HFFc6 (cell line): ENCODE data around the gene MAP4K5. TPM values are rescaled to one million over a fixed set of nuclear protein-coding genes. Genes with fewer than 3 reads are reported as not detected.

Experiments used
- DNase-seq: peaks from one replicate; pipeline ENCODE4 v3.0.0-alpha.2; 2018
- H3K27ac Mint-ChIP-seq: 2 replicates; pipeline ENCODE4 v1.8.0; 2020; ENCODE audit warnings: mild to moderate bottlenecking, mixed read lengths
- H3K27me3 Mint-ChIP-seq: 2 replicates; pipeline ENCODE4 v1.8.0; 2021; ENCODE audit warnings: mild to moderate bottlenecking, moderate library complexity, mixed read lengths; ENCODE audit not compliant: insufficient read depth
- H3K36me3 Mint-ChIP-seq: 2 replicates; pipeline ENCODE4 v1.8.0; 2021; ENCODE audit warnings: low read depth, mixed read lengths
- H3K4me1 Mint-ChIP-seq: 2 replicates; pipeline ENCODE4 v1.8.0; 2020; ENCODE audit warnings: low read depth, mixed read lengths
- H3K4me3 Mint-ChIP-seq: 2 replicates; pipeline ENCODE4 v1.8.0; 2020; ENCODE audit warnings: mild to moderate bottlenecking, moderate library complexity, mixed read lengths
- H3K9me3 Mint-ChIP-seq: 2 replicates; pipeline ENCODE4 v1.8.0; 2020; ENCODE audit warnings: mild to moderate bottlenecking, mixed read lengths
- total RNA-seq, 6 experiments: library from RNA; stranded (reverse); fragmentation: NEBNext Ultra II Directional; extraction: Animal tissue kit (Norgen Biotek cat#: 25700); gene quantifications; 2 replicates in 1 of 6; 3 replicates in 5 of 6; pipeline ENCODE4 v1.2.3, GENCODE V29; 2021
- TF ChIP-seq, protein P1 (sequence below): fragments of 200-600 bp; sonication (generic); IDR thresholded peaks from 2 replicates; pipeline ENCODE4 v1.5.0; 2021; ENCODE audit warnings: antibody characterized with exemption, mild to moderate bottlenecking

The MAP4K5 gene
- total RNA-seq, 6 experiments from 2014 or later: 61.4 to 74.5 (median 69.7) TPM

GRCh38 chr14:50471838-50472465 is 60.4 kb downstream of the MAP4K5 start:
- H3K9me3 Mint-ChIP-seq: peaks cover 57% of the 10 kb centered on the region
- no peak for DNase-seq
- no peak overlapping the region for H3K27ac Mint-ChIP-seq
- no peak overlapping the region for H3K4me3 Mint-ChIP-seq
- TF ChIP-seq, protein P1, sequence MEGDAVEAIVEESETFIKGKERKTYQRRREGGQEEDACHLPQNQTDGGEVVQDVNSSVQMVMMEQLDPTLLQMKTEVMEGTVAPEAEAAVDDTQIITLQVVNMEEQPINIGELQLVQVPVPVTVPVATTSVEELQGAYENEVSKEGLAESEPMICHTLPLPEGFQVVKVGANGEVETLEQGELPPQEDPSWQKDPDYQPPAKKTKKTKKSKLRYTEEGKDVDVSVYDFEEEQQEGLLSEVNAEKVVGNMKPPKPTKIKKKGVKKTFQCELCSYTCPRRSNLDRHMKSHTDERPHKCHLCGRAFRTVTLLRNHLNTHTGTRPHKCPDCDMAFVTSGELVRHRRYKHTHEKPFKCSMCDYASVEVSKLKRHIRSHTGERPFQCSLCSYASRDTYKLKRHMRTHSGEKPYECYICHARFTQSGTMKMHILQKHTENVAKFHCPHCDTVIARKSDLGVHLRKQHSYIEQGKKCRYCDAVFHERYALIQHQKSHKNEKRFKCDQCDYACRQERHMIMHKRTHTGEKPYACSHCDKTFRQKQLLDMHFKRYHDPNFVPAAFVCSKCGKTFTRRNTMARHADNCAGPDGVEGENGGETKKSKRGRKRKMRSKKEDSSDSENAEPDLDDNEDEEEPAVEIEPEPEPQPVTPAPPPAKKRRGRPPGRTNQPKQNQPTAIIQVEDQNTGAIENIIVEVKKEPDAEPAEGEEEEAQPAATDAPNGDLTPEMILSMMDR: no peak
- H3K36me3 Mint-ChIP-seq: peaks cover 85% of the 10 kb centered on the region
- peaks cover 5% of the 10 kb centered on the region; the same call in 1 of the 2 replicates for H3K4me1 Mint-ChIP-seq
- H3K27me3 Mint-ChIP-seq: peaks cover 2% of the 10 kb centered on the region; the same call in 1 of the 2 replicates

DNA sequence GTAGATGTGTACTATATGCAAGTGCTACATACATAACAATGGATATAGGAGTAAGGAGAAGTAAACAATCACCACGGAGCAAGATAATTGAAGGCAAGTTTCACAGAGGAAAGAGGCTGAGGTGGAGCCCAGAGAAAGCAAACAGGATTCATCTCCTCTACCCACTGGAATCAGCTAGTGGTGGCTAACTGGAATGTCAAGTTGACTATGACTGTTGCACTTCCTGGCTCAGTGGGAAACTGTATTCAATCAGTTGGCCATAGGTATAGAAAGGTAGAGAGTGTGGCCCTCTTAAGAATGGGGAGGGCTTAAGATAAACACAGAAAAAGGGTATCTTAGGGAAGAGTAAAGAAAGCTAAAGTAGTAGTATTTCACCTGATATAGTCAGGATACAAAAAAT is 62.4 kb downstream of the MAP4K5 start:
- H3K27me3 Mint-ChIP-seq: peaks cover 2% of the 10 kb centered on the region; the same call in 1 of the 2 replicates
- DNase-seq: no peak
- H3K36me3 Mint-ChIP-seq: peaks cover 84% of the 10 kb centered on the region
- no peak overlapping the region for H3K27ac Mint-ChIP-seq
- peaks cover 56% of the 10 kb centered on the region for H3K9me3 Mint-ChIP-seq
- no peaks in the 10 kb centered on the region for H3K4me1 Mint-ChIP-seq
- TF ChIP-seq, protein P1: no peak
- no peak overlapping the region for H3K4me3 Mint-ChIP-seq

DNA sequence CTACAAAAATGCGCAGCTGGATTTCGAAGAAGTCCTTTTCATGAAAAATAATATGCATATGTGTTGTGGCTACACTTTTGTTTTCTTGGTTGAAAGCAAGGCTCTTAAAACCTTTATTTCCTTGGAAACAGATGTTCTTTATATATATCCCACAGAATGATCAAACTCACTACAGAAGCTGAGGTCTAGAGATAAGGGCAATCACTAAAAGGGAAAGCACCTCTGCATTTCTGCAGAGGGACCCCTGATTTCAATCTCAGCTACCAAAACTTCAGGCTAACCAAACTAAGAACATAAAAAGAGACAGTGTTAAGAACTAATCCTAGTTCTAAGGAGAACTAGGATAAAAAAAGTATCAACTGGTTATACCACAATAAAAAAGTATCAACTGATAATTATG is 70.3 kb downstream of the MAP4K5 start:
- Mint-ChIP-seq H3K27me3 (no peaks in the 10 kb centered on the region), H3K9me3 (no peaks in the 10 kb centered on the region), H3K4me1 (no peaks in the 10 kb centered on the region)

DNA sequence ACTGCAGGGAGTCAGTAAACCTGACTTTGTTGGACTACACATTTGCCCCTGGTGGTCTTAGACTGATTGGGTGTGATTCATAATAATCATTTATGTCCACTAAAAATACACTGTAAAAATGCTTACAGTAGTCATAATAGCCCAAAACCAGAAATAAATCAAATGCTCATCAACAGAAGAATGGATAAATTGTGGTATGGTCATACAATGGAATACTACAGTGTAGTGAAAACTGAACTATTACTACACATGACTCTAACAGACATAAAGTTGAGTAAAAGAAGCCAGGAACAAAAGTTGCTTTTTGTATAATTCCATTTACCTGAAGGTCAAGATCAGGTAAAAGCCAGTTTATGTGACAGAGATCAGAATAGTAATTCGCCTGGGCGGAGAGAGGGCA is 78.5 kb downstream of the MAP4K5 start:
- H3K27me3 Mint-ChIP-seq: no peaks in the 10 kb centered on the region
- peak overlapping the region; percentile 70 for H3K27ac Mint-ChIP-seq
- peaks cover 21% of the 10 kb centered on the region for H3K4me1 Mint-ChIP-seq
- DNase-seq: no peak
- TF ChIP-seq, protein P1: no peak
- H3K36me3 Mint-ChIP-seq: peaks cover 22% of the 10 kb centered on the region
- no peak overlapping the region for H3K4me3 Mint-ChIP-seq
- H3K9me3 Mint-ChIP-seq: no peaks in the 10 kb centered on the region

More for the DNA sequence above, 70.3 kb downstream of the MAP4K5 start:
- H3K27ac Mint-ChIP-seq: no peak overlapping the region
- no peak overlapping the region for H3K4me3 Mint-ChIP-seq
- peaks cover 32% of the 10 kb centered on the region for H3K36me3 Mint-ChIP-seq
- no peak for DNase-seq
- TF ChIP-seq, protein P1: no peak

GRCh38 chr14:50452979-50453705 is 79.2 kb downstream of the MAP4K5 start:
- peaks cover 28% of the 10 kb centered on the region for H3K4me1 Mint-ChIP-seq
- H3K4me3 Mint-ChIP-seq: no peak overlapping the region; the same call in 1 of the 2 replicates
- peak; percentile 71 for DNase-seq
- H3K36me3 Mint-ChIP-seq: peaks cover 22% of the 10 kb centered on the region
- no peaks in the 10 kb centered on the region for H3K9me3 Mint-ChIP-seq
- TF ChIP-seq, protein P1: no peak
- H3K27me3 Mint-ChIP-seq: no peaks in the 10 kb centered on the region
- H3K27ac Mint-ChIP-seq: peak overlapping the region; percentile 70
